ENCODE measurements around the gene FRS3. TPM values are rescaled to one million over a fixed set of nuclear protein-coding genes. Genes with fewer than 3 reads are reported as not detected.

FRS3 gene
- total and polyA plus RNA-seq, 8 donors = 0.29 to 22.2 (median 3.6) TPM

GRCh38 chr6:41723530-41724227 is 56.0 kb downstream of the FRS3 start:
- peaks cover 24 to 92% (median 50%) of the 10 kb centered on the region in 4 donors for H3K4me1 ChIP-seq
- intact Hi-C loops (cut with DNase I; ENCODE audit: low total_unique reads) = no loop called here
- peak; percentile 59 to 89 for DNase-seq
- TF ChIP-seq POLR2AphosphoS5 (IDR thresholded peaks at IDR 0.05) (peak in 1 of 3 donors; percentile 30), CTCF (IDR thresholded peaks at IDR 0.05) (no peak), POLR2A (IDR thresholded peaks at IDR 0.05) (no peak)
- H3K27ac ChIP-seq = peak overlapping the region; percentile 8 to 80 (median 65)
- no peaks in the 10 kb centered on the region for H3K9me3 ChIP-seq
- peak overlapping the region in 2 of 4 donors; percentile 23 to 32 for H3K4me3 ChIP-seq
- WGBS, 5 donors = 63 to 85% (median 74%) methylated on average over 15 to 21 of the region's 21 CpGs
- peaks cover 0 to 4% (median 0%) of the 10 kb centered on the region in 4 donors for H3K36me3 ChIP-seq
- no peaks in the 10 kb centered on the region for H3K27me3 ChIP-seq

DNA sequence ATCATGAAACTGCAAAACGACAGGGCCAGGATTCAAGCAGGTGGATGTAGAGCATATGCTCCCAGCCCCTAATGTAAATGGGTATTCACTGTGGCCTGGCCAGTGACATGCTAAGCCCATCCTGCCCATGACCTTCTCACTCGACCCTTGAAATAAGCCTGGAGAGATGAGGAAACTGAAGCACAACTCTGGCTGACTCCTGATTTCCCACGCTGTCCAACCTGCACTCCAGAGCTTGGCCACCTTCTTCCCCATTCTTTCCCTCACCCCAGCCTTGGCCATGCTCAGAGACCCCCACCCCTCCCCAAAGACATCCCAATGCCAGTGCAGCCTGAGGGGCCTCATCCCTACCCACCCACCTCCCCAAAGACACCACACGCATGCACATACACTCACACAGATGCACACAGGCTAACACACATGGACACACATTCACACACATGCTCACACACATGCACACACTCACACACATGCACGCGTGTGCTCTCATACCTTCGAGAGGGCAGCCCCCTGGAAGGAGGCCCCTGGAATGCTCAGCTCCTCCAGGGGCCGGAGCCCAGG is 56.7 kb downstream of the FRS3 start:
- Histone ChIP-seq H3K36me3 (peaks cover 0 to 4% (median 0%) of the 10 kb centered on the region in 4 donors), H3K9me3 (no peaks in the 10 kb centered on the region), H3K27ac (peak overlapping the region in 4 of 5 donors; percentile 8 to 80 (median 68)), H3K27me3 (no peaks in the 10 kb centered on the region), H3K4me1 (peaks cover 24 to 88% (median 46%) of the 10 kb centered on the region in 4 donors), H3K4me3 (peak overlapping the region in 2 of 4 donors; percentile 23 to 32)
- TF ChIP-seq CTCF (IDR thresholded peaks at IDR 0.05) (no peak), POLR2AphosphoS5 (IDR thresholded peaks at IDR 0.05) (no peak), EP300 (IDR thresholded peaks at IDR 0.05) (no peak), POLR2A (IDR thresholded peaks at IDR 0.05) (no peak)
- intact Hi-C loops (cut with DNase I; ENCODE audit: low total_unique reads) = no loop called here
- no peak for DNase-seq
- 65 to 80% (median 72%) methylated on average over 8 of the region's 8 CpGs for whole genome bisulfite sequencing, 5 donors

DNA sequence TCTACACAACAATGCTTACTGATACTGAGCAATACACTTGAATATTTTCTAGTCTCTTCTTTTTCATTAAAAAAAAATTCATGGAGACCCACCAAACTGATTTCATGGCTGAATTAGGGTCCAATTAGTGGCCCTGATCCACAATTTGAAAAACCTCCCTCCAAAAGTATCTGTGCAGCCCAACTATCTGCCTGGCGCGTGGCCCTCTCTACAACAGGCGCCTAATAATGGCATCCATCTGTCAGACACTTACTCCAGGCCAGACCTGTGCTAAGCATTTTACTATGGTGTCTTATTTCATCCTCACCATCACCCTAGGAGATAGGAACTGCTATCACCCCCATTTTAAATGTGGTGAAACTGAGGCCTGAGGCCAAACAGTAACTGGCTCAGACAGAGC is 58.3 kb downstream of the FRS3 start:
- Histone ChIP-seq H3K27ac (no peak overlapping the region), H3K36me3 (peaks cover 0 to 4% (median 0%) of the 10 kb centered on the region in 4 donors), H3K4me1 (peaks cover 39 to 89% (median 53%) of the 10 kb centered on the region in 4 donors), H3K9me3 (no peaks in the 10 kb centered on the region), H3K27me3 (no peaks in the 10 kb centered on the region), H3K4me3 (no peak overlapping the region)
- WGBS, 5 donors = 91 to 100% (median 97%) methylated on average over 3 of the region's 3 CpGs
- DNase-seq = no peak
- intact Hi-C loops (cut with DNase I; ENCODE audit: low total_unique reads) = no loop called here
- no peak for TF ChIP-seq POLR2AphosphoS5 (IDR thresholded peaks at IDR 0.05)

DNA sequence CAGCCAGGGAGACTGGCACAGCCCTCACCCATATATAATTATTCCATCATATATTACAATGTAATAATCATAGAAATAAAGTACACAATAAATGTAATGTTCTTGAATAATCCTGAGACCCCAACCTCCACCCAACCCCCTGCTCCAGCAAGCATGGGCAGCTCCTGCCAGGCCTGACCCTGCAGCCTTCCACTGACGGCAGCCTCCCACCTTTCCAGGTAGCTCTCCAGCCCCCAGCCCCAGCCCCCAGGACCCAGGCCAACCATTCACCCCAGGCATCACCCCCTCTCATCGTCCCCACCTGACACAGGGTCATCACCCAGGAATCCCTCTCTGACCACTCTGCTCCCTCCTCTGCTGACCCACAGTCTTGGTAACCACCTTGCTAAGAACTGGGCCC is 58.9 kb downstream of the FRS3 start:
- Histone ChIP-seq H3K36me3 (peaks cover 0 to 1% (median 0%) of the 10 kb centered on the region in 4 donors), H3K9me3 (no peaks in the 10 kb centered on the region), H3K27ac (no peak overlapping the region), H3K4me3 (no peak overlapping the region), H3K4me1 (peaks cover 41 to 89% (median 58%) of the 10 kb centered on the region in 4 donors), H3K27me3 (no peaks in the 10 kb centered on the region)
- no peak for TF ChIP-seq POLR2A (IDR thresholded peaks at IDR 0.05)
- no peak for TF ChIP-seq POLR2AphosphoS5 (IDR thresholded peaks at IDR 0.05)
- no peak for TF ChIP-seq CTCF (IDR thresholded peaks at IDR 0.05)
- no peak for TF ChIP-seq EP300 (IDR thresholded peaks at IDR 0.05)
- no peak for DNase-seq
- WGBS, 5 donors = 87 to 98% (median 92%) methylated on average over 2 of the region's 2 CpGs
- intact Hi-C loops (cut with DNase I; ENCODE audit: low total_unique reads) = no loop called here

GRCh38 chr6:41720262-41720620 is 59.5 kb downstream of the FRS3 start:
- DNase-seq = no peak
- no peaks in the 10 kb centered on the region for H3K36me3 ChIP-seq
- peaks cover 40 to 86% (median 57%) of the 10 kb centered on the region in 4 donors for H3K4me1 ChIP-seq
- no peak overlapping the region for H3K27ac ChIP-seq
- 80 to 100% (median 88%) methylated on average over 2 to 3 of the region's 3 CpGs for WGBS, 5 donors
- no peak for TF ChIP-seq CTCF (IDR thresholded peaks at IDR 0.05)
- TF ChIP-seq POLR2AphosphoS5 (IDR thresholded peaks at IDR 0.05) = no peak
- TF ChIP-seq POLR2A (IDR thresholded peaks at IDR 0.05) = no peak
- TF ChIP-seq EP300 (IDR thresholded peaks at IDR 0.05) = no peak
- no peaks in the 10 kb centered on the region for H3K9me3 ChIP-seq
- H3K4me3 ChIP-seq = no peak overlapping the region
- H3K27me3 ChIP-seq = no peaks in the 10 kb centered on the region
- intact Hi-C loops (cut with DNase I; ENCODE audit: low total_unique reads) = no loop called here
